HepG2 (cell line): ENCODE results near the gene CPXM1. TPM values are rescaled to one million over a fixed set of nuclear protein-coding genes. Genes with fewer than 3 reads are reported as not detected.

Experiments used
- CENPBD1 ChIP-seq: sonication (generic); formaldehyde crosslinking; IDR thresholded peaks from 2 replicates; pipeline ENCODE4 v1.8.0; 2022; ENCODE audit warnings: missing genetic modification reagents, low read depth, mild to moderate bottlenecking, borderline replicate concordance
- ELF3 ChIP-seq: IDR thresholded peaks from 2 replicates; pipeline ENCODE4 v1.6.1; 2016; ENCODE audit warnings: missing genetic modification reagents, missing compliant biosample characterization
- FOXA1 ChIP-seq, 2 experiments: fragments of 450-650 bp in 1 of 2; sonication (generic) in 1 of 2; formaldehyde crosslinking in 1 of 2; IDR thresholded peaks; 2 replicates each; pipeline versions ENCODE4 v1.4.0 to v1.6.1; 2016 to 2020; ENCODE audit warnings: missing genetic modification reagents in 1 of 2
- MBNL3 ChIP-seq: fragments of 250-450 bp; sonication (Bioruptor Pico); conservative IDR thresholded peaks from 2 replicates; pipeline ENCODE4 v1.8.0; 2022; ENCODE audit warnings: mild to moderate bottlenecking, inconsistent platforms
- MYC ChIP-seq: sonication (generic); formaldehyde crosslinking; IDR thresholded peaks from 2 replicates; pipeline ENCODE4 v1.9.0; 2021; ENCODE audit warnings: missing genetic modification reagents, borderline replicate concordance
- NR1H2 ChIP-seq: sonication (generic); formaldehyde crosslinking; IDR thresholded peaks from 2 replicates; pipeline ENCODE4 v1.8.1; 2022; ENCODE audit warnings: low read depth, missing genetic modification reagents, borderline replicate concordance
- PITX1 ChIP-seq: sonication (generic); formaldehyde crosslinking; IDR thresholded peaks from 2 replicates; pipeline ENCODE4 v1.5.1; 2020; ENCODE audit warnings: mild to moderate bottlenecking, missing genetic modification reagents
- RBM39 ChIP-seq: fragments of 200-400 bp; formaldehyde crosslinking; IDR thresholded peaks from one replicate; pipeline ENCODE4 v1.6.1; 2018; ENCODE audit warnings: antibody characterized with exemption, mild to moderate bottlenecking, low read depth, low read length; ENCODE audit not compliant: poor library complexity, severe bottlenecking
- RFXAP ChIP-seq: sonication (generic); formaldehyde crosslinking; IDR thresholded peaks from 2 replicates; pipeline ENCODE4 v1.4.0; 2020; ENCODE audit warnings: missing genetic modification reagents, borderline replicate concordance
- RNF2 ChIP-seq: fragments of 450-650 bp; conservative IDR thresholded peaks from 2 replicates; pipeline ENCODE4 v1.6.1; 2016; ENCODE audit warnings: low read depth
- SIN3A ChIP-seq: IDR thresholded peaks from 2 replicates; pipeline ENCODE4 v1.6.1; 2011; ENCODE audit warnings: low read depth, mild to moderate bottlenecking, control low read depth, low read length, borderline replicate concordance
- SNAPC4 ChIP-seq: sonication (generic); formaldehyde crosslinking; IDR thresholded peaks from 2 replicates; pipeline ENCODE4 v1.4.0; 2020; ENCODE audit warnings: mild to moderate bottlenecking, missing genetic modification reagents
- ZBTB33 ChIP-seq: sonication (generic); formaldehyde crosslinking; IDR thresholded peaks from 2 replicates; pipeline ENCODE4 v1.4.0; 2020; ENCODE audit warnings: missing genetic modification reagents
- ZNF180 ChIP-seq: sonication (generic); formaldehyde crosslinking; IDR thresholded peaks from 2 replicates; pipeline ENCODE4 v1.4.0; 2020; ENCODE audit warnings: low read depth, missing genetic modification reagents, borderline replicate concordance
- ZNF282 ChIP-seq: fragments of 450-650 bp; IDR thresholded peaks from 2 replicates; pipeline ENCODE4 v1.6.1; 2018; ENCODE audit not compliant: partially characterized antibody
- ZNF30 ChIP-seq: sonication (generic); formaldehyde crosslinking; IDR thresholded peaks from 2 replicates; pipeline ENCODE4 v1.5.0; 2020; ENCODE audit warnings: mild to moderate bottlenecking, missing genetic modification reagents
- ZNF441 ChIP-seq: sonication (generic); formaldehyde crosslinking; IDR thresholded peaks from 2 replicates; pipeline ENCODE4 v1.7.0; 2021; ENCODE audit warnings: missing genetic modification reagents, borderline replicate concordance
- ZNF670 ChIP-seq: sonication (generic); formaldehyde crosslinking; IDR thresholded peaks from 2 replicates; pipeline ENCODE4 v1.8.0; 2022; ENCODE audit warnings: mild to moderate bottlenecking, missing genetic modification reagents, borderline replicate concordance
- ZSCAN9 ChIP-seq: IDR thresholded peaks from 2 replicates; pipeline ENCODE4 v1.6.1; 2016; ENCODE audit warnings: borderline replicate concordance
- ZUFSP ChIP-seq: sonication (generic); formaldehyde crosslinking; IDR thresholded peaks from 2 replicates; pipeline ENCODE4 v1.9.0; 2021; ENCODE audit warnings: missing genetic modification reagents, mild to moderate bottlenecking, borderline replicate concordance
- polyA plus RNA-seq, 8 experiments: library from polyadenylated mRNA; depleted of rRNA in 3 of 8; stranded (reverse) in 7 of 8; unstranded in 1 of 8; fragments of >200 nt; fragmentation: Illumina TruSeq in 4 of 8; extraction: Trizol in 4 of 8; gene quantifications; 2 replicates each; pipeline versions ENCODE4 v1.2.1 to v1.2.3, GENCODE V29; 2011 to 2016; ENCODE audit warnings: low read depth in 4 of 8, missing spikeins in 1 of 8, mixed read lengths in 1 of 8; ENCODE audit not compliant: insufficient read depth in 1 of 8
- total RNA-seq, 5 experiments: library from RNA; depleted of rRNA; stranded (reverse); fragments of >200 nt; fragmentation: Illumina TruSeq; extraction: Trizol; gene quantifications; 2 replicates each; pipeline ENCODE4 v1.2.3, GENCODE V29; 2016; ENCODE audit warnings: low read depth in 1 of 5

The CPXM1 gene
- total and polyA plus RNA-seq, 2 of the 13 experiments (the other 11 are each of a cell fraction or from before 2014, with no cell fraction given): 0.07 TPM; not detected in 1

- TF ChIP-seq RNF2: no peak
- no peak for TF ChIP-seq ZNF670
- no peak for TF ChIP-seq ZNF441 (CRISPR knock-in tag)
- no peak for TF ChIP-seq RFXAP (CRISPR knock-in tag)
- TF ChIP-seq ELF3 (CRISPR knock-in tag): 0 out of 2 replicates have a peak, but pooled peaks have one; percentile 25
- no peak for TF ChIP-seq FOXA1 (IDR thresholded peaks at IDR 0.05)
- TF ChIP-seq FOXA1 (CRISPR knock-in tag; IDR thresholded peaks at IDR 0.05): no peak
- TF ChIP-seq ZUFSP (CRISPR knock-in tag): no peak
- TF ChIP-seq PITX1: no peak
- no peak for TF ChIP-seq ZNF30 (CRISPR knock-in tag)
- TF ChIP-seq ZNF180 (CRISPR knock-in tag): no peak
- TF ChIP-seq ZBTB33 (CRISPR knock-in tag): no peak
- no peak for TF ChIP-seq ZNF282
- no peak for TF ChIP-seq ZSCAN9 (CRISPR knock-in tag)
- peak; percentile 70 for TF ChIP-seq RBM39
- TF ChIP-seq SIN3A: no peak; the same call in 1 of the 2 replicates
- no peak for TF ChIP-seq MBNL3
- TF ChIP-seq NR1H2 (CRISPR knock-in tag): no peak
- no peak for TF ChIP-seq CENPBD1 (CRISPR knock-in tag)
- no peak for TF ChIP-seq SNAPC4 (CRISPR knock-in tag)
- TF ChIP-seq MYC (CRISPR knock-in tag): 0 out of 2 replicates have a peak, but pooled peaks have one; percentile 8
These were observed 47.6 kb downstream of the CPXM1 start (continued) for GRCh38 chr20:2752567-2753460.
